Hematopoietic multipotent progenitor cell treated with erythropoietin and hydrocortisone succinate and interleukin-3 and kit ligand, for 17 days (in vitro differentiated cells): ENCODE data around the gene NRXN3.

ENCODE experiments used
- DNase-seq: peaks from one replicate; pipeline ENCODE4 v3.0.0-alpha.2; 2015; ENCODE audit warnings: low spot score

Gene NRXN3

GRCh38 chr14:78173346-78174035 lies 3.3 kb downstream of the NRXN3 start:
- DNase-seq, result no peak

- DNase-seq, result no peak
Observed at GRCh38 chr14:78175412-78175811, 5.2 kb downstream of the NRXN3 start.

- DNase-seq, result no peak
Observed at GRCh38 chr14:78178071-78178470, 7.9 kb downstream of the NRXN3 start.

- no peak for DNase-seq
Observed at GRCh38 chr14:78178971-78179370, 8.8 kb downstream of the NRXN3 start.

- DNase-seq, result no peak
Observed at GRCh38 chr14:78181270-78181669, 11.1 kb downstream of the NRXN3 start.

GRCh38 chr14:78182722-78183121 lies 12.5 kb downstream of the NRXN3 start:
- no peak for DNase-seq

- no peak for DNase-seq
Observed at GRCh38 chr14:78184157-78184556, 14.0 kb downstream of the NRXN3 start.

GRCh38 chr14:78186277-78186676 lies 16.1 kb downstream of the NRXN3 start:
- DNase-seq, result no peak

- no peak for DNase-seq
Observed at GRCh38 chr14:78188882-78189281, 18.7 kb downstream of the NRXN3 start.

GRCh38 chr14:78195431-78195830 lies 25.3 kb downstream of the NRXN3 start:
- no peak for DNase-seq

- DNase-seq, result no peak
Observed at GRCh38 chr14:78196323-78196722, 26.1 kb downstream of the NRXN3 start.

- DNase-seq, result no peak
Observed at GRCh38 chr14:78197051-78197450, 26.9 kb downstream of the NRXN3 start.

- no peak for DNase-seq
Observed at GRCh38 chr14:78202163-78202562, 32.0 kb downstream of the NRXN3 start.

- DNase-seq, result no peak
Observed at GRCh38 chr14:78202976-78203375, 32.8 kb downstream of the NRXN3 start.

- DNase-seq, result no peak
Observed at GRCh38 chr14:78207414-78207813, 37.2 kb downstream of the NRXN3 start.

- no peak for DNase-seq
Observed at GRCh38 chr14:78220273-78220672, 50.1 kb downstream of the NRXN3 start.

- no peak for DNase-seq
Observed at GRCh38 chr14:78222746-78223145, 52.6 kb downstream of the NRXN3 start.

- no peak for DNase-seq
Observed at GRCh38 chr14:78227248-78228077, 57.3 kb downstream of the NRXN3 start.

GRCh38 chr14:78228702-78229327 lies 58.6 kb downstream of the NRXN3 start:
- no peak for DNase-seq

GRCh38 chr14:78232231-78233000 lies 62.2 kb downstream of the NRXN3 start:
- no peak for DNase-seq

- DNase-seq, result no peak
Observed at GRCh38 chr14:78238141-78238540, 68.0 kb downstream of the NRXN3 start.

GRCh38 chr14:78240567-78240966 lies 70.4 kb downstream of the NRXN3 start:
- no peak for DNase-seq
